Left kidney (tissue), 2 donors: Measurements from ENCODE around the gene GLT8D2. TPM values are rescaled to one million over a fixed set of nuclear protein-coding genes. Genes with fewer than 3 reads are reported as not detected.

Experiments used
- DNase-seq: peaks from one replicate; pipeline ENCODE4 v3.0.0-alpha.2; 2013
- polyA plus RNA-seq: library from polyadenylated mRNA; unstranded; fragments of 120-200 nt; gene quantifications from one replicate; pipeline ENCODE4 v1.2.1, GENCODE V29; 2013; ENCODE audit not compliant: insufficient read length

The GLT8D2 gene
- polyA plus RNA-seq, 1 donor, result 11.0 TPM

GRCh38 chr12:103952497-103952896 is 97.5 kb downstream of the GLT8D2 start:
- DNase-seq, result no peak

GRCh38 chr12:103948746-103949406 is 101.1 kb downstream of the GLT8D2 start:
- DNase-seq, result no peak

GRCh38 chr12:103947871-103948555 is 102.0 kb downstream of the GLT8D2 start:
- no peak for DNase-seq

GRCh38 chr12:103944964-103945363 is 105.0 kb downstream of the GLT8D2 start:
- no peak for DNase-seq

Other genes starting within 250 kb of the GLT8D2 start
- gene NT5DC3, start 209.0 kb downstream of the GLT8D2 start, polyA plus RNA-seq, result 9.3 TPM
- gene HSP90B1, start 119.8 kb downstream of the GLT8D2 start, polyA plus RNA-seq, result 986 TPM
- 66.4 TPM for gene TDG, start 84.3 kb downstream of the GLT8D2 start, polyA plus RNA-seq
- gene HCFC2, start 14.3 kb upstream of the GLT8D2 start, polyA plus RNA-seq, result 22.3 TPM
- gene NFYB, start 88.0 kb upstream of the GLT8D2 start, polyA plus RNA-seq, result 117 TPM
- 65.8 TPM for gene TXNRD1, start 165.6 kb upstream of the GLT8D2 start, polyA plus RNA-seq